HG03432 (cell line): ENCODE results near the gene NUDT22.

Experiments used
- ATAC-seq: cut with Tn5 transposase; IDR thresholded peaks from one replicate; pipeline ENCODE4 v1.9.1; 2021; ENCODE audit warnings: mild to moderate bottlenecking, moderate library complexity; ENCODE audit not compliant: unreplicated experiment

Gene NUDT22, protein sequence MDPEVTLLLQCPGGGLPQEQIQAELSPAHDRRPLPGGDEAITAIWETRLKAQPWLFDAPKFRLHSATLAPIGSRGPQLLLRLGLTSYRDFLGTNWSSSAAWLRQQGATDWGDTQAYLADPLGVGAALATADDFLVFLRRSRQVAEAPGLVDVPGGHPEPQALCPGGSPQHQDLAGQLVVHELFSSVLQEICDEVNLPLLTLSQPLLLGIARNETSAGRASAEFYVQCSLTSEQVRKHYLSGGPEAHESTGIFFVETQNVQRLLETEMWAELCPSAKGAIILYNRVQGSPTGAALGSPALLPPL

DNA sequence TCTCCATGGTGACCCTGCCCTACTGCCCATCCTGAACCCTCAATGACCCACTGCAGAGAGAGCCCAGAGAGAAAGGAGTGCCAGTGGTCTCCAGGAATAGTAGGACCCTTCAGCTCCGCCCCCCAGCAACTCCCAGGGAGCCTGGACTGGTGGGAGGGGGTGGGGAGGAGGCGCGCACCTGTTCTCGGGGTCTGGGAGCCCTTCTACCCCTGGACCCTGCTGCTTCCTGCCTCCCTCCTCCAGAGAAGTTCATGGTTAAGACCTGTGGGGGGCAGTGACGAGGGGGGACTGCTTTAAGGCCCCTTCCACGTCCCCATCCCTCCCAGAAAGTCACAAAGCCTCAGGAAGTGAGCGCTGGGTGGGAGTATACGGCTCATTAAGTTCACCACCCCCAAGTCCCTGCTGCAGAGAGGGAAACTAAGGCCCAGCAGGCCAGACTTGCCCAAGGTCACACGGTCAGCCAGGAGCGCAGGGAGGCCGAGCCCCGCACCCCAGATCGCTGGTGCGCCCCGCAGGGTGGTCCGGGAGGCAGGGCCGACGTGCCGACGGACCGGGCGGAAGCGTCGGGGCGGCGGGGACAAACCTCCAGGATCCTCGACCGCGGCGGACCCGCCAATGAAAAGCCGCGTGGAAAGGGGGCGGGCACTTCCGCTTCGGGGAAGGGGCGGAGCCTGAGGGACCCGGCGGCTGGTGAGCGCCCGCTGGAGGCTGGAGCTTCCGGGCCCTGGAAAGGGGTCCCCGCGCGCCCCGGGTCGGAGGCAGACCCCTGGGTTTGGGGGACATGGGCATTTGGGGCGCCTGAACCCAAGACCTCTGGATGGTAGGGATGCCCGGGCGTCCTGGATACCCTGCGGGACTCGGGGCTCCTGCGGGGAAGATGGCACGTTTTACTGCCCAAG, at the start of gene NUDT22, which contains the start of gene TRPT1:
NUDT22 (plus strand) TSS at position 667 of the 899 bp plus-strand sequence. CDS start 379 bp downstream, outside the sequence.
TRPT1 (minus strand) TSS at position 579 of the 899 bp plus-strand sequence; CDS start at position 253, 326 bp downstream.
- peak; percentile 51 for ATAC-seq

DNA sequence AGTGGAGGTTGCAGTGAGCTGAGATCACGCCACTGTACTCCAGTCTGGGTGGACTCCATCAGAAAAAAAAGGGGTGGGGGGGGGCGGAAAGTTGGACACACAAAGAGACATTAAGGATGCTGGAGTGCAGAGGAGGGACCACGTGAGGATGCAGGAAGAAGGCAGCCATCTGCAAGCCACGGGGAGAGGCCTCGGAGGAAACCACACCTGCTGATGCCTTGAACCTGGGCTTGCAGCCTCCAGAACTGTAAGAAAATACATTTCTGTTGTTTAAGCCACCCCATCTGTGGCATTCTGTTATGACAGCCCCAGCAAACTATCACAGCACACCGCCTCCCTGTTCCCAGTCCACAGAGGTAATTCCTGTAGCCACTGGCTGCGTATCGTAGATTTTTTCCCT, 49.3 kb upstream of the NUDT22 start:
- no peak for ATAC-seq

DNA sequence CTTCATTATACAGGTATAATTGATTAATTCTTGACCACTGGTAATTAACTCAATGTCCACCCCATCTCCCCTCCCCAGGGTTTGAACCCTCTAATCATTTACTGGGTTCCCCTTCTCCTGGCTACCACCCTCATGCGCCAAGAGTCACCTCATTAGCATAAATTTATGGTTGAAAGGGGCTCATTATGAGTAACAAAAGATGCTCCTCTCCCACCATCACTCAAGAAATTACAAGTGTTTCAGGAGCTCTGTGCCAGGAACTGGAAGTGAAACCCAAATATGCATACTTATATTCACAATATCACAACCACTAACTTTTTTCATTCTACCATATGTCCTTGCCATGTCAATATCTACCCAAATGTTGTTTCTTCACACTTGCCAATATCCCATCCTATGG, 47.9 kb upstream of the NUDT22 start:
- ATAC-seq, result no peak

DNA sequence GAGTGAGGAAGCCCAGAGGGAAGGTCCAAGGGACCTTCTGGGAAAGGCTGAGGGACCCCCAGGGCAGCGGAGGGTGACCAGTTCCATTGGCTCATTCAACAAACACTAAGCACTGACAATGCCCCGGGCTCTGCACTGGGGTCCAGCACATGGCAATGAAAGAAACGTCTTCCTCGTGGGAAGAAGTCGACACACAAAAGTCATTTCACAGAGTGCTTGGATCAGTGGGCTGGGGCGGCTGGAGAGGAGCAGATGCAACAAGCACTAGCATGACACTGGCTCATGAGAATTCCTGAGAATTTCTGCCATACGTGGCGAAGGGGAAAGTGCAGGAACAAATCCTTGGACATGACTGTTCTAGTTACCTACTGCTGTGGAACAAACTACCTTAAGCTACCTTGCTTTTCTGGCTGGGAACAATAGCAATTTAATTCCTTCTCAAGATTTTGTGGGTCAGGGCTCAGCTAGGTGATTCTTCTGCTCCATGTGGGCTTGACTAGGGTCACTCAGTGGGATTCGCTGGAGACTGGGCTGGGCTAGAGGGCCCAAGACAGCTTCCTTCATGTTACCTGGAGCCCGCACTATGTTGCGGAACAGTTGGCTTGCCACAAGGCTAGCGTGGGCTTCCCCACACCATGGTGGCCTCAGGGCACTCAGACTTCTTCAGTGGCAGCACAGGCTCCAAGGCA, 47.0 kb upstream of the NUDT22 start:
- ATAC-seq, result no peak

DNA sequence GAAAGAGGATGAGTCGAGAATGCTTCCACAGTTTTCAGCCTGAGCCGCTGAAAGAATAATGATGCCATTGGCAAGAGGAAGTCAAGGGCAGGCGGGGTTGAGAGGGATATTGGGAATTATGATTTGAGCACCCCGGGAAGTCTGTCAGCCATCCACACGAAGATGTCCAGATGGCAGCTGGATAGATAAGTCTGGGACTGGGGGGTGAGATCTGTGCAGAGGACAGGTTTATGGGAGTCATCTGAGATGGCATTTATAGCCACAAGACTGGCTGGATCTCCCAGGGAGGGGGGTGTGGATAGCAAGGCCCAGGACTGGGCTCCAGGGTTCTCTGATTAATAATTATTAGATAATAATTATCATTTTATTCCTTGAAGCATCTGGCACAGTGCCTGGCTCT, 45.2 kb upstream of the NUDT22 start:
- no peak for ATAC-seq

DNA sequence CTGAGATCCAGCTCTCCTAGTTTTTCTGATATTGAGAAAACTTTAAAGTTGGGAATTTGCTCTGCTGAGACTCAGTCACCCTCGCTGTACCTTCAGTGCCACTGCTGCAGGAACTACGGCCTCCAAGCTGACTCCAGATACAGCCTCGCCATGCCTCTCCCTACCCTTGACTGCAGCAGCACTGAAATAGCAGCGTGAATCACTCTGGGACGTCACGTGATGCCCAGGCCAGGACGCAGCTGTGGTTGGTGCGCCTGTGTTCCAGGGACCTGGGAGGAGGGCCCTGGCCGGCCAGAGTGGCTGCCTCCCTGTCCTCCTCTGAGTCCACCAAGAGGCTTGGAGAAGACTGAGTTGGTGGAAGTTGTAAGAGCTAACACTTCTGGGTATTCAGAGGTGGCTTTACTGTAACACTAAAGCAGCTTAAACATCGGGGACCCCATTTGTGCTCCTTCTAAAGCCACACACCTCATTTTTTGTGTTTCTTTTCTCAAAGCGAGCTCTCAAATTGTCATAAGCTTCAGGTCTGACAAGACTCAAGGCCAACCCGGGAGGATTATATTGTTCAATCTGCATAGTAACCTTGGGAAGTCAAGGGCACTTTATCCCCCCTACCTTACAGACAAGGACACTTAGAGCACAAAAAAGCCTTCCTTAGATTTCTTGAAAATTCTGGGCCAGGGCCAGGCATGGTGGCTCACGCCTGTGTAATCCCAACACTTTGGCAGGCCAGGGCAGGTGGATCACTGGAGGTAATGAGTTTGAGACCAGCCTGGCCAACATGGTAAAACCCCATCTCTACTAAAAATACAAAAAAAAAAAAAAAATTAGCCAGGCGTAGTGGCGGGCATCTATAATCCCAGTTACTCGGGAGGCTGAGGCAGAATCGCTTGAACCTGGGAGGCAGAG, 44.3 kb upstream of the NUDT22 start:
- ATAC-seq, result no peak

DNA sequence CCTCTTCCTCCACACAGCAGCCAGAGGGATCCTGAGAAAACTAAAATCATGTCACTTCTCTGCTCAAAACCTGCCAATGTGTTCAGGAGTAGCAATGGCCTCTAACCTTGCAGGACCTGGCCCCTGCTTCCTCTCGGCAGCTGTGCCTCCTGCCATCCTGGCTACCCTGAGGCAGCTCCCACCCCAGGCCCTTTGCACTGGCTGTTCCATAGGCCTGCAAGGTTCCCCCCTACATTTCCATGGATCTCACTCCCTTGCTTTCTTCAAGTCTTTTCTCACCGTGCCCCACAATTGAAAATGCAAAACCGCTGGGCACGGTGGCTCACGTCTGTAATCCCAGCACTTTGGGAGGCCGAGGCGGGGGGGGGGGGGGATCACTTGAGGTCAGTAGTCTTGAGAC, 42.2 kb upstream of the NUDT22 start:
- no peak for ATAC-seq

DNA sequence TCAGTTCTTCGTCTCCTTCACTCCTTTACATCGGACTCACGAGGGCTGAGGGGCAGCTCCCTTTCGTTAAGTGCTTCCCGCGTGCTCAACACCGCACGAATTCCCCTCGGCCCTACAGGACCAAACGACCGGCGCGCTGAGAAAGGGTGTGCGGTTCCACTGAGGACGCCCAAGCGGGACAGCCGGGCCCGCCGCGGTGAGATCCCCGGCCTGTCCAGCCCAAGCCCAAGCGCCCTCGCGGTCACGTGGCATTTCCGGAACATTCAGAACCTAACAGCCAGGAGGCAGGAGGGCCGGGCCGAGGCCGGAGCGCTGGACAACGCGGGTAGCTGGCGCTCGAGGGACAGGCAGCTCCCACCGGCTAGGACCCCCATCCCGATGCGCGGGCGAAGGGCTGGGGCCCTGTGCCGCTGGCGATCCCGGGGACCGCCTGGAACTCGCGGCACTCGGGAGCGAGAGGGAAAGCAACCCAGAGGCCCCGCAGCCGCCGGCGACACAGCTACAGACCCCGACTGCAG, 40.8 kb upstream of the NUDT22 start:
- peak; percentile 25 for ATAC-seq

DNA sequence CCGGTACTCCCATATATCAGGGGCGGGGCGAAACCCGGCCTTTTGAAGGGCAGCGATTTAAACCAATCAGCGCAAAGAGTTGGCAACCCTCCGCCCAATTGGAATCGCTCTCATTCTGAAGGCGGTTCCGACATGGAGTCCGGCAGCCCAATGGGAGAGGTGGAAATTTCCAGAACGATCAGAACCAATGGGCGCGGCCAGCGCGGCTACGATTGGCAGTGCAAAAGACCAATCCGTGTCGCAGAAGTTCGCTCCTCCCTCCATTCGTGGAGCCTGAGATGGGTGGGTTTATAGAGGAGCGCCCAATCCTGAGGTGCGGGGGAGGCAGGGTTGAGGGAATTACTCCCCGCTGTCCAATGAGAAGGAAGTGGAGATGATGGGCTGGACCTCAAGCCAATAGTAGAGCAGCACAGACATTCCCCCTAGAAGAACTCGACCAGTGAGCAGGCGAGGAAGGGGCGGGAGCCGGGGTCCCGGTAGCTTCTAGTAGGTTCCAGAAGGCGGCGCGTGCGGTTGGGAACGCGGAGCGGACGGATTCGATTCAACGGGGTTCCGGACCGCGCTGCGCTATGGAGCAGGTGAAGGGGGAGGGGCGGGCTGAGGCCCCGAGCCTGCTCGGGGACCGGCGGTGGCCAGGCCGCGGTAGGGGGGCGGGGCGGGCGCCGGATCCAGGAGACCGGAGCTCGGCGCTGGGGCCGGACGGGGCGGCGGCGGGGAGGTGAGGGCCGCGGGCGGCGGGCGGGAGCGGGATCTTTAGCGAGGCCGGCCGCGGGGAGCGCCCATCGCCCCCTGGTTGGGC, 40.2 kb upstream of the NUDT22 start, which contains the start of gene STIP1:
STIP1 (plus strand) TSS at position 479 of the 799 bp plus-strand sequence; CDS start at position 570, 91 bp downstream.
- peak; percentile 85 for ATAC-seq

DNA sequence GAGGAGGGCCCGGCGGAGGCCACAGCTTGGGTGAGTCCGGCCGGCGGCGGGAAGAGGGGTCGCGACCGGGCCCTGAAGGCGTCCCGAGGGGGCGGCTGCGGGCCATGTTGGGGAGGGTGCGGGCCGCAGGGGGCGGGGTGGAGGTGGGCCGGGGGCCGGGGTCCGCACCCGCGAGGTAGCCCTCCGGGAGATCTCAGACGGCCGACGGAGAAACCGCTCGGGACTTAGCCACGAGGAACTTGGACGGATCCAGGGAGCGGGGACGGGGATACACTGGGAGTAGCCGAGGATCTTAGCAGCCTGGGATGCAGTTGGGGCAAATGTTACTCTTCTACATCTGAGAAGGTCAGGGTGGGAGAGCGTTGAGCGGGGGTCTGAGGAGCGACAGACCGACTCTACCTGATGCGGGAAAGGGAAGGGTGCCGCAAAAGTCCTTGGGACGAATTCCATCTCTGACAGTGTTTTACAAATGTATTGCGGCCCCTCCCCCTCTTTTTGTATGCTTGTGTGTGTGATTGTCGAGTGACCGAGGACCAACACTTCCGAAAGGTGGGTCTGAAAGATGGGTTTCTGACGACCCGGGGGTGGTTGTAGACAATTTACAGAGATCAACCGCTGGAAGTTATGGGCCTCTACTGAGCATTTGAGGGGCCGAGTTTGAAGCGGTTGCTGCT, 39.4 kb upstream of the NUDT22 start:
- peak; percentile 4 for ATAC-seq

DNA sequence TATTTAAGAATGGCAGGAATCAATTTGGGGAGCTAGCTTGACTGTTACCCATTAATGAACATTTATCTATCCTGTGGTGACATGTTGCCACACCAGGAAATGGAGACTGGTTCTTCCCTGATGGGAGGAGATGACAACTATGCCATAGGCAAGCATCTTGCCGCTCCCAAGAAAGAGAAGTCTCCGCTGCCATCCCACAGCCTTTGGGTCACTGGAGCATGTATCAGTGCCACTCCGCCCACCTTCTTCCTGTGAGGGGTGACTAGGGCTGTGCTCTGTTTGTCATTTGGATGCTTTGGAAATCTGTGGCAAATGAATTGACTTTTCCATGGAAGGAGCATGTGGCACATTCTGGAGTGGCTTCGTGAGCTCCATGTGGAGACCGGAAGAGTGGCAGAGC, 33.6 kb upstream of the NUDT22 start:
- ATAC-seq, result no peak

DNA sequence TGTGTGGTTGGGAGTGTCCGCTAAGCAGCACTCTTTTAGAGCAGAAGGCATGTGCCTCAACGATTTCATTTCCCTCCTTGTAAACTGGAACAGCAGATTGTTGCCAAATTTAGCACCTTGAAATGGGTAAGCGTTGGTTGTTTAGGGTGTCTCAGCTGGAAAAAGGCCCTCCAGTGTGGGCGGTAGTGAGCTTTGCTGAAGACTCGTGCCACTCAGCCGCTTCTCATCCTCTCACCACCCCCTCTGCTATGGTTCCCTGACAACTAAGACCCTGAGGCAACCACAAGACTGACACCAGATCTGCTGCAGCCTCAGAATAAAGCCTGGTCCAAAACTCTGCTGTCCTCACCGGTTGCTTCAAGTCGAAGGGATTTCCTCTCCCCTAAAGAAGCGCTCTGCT, 29.4 kb upstream of the NUDT22 start:
- no peak for ATAC-seq

DNA sequence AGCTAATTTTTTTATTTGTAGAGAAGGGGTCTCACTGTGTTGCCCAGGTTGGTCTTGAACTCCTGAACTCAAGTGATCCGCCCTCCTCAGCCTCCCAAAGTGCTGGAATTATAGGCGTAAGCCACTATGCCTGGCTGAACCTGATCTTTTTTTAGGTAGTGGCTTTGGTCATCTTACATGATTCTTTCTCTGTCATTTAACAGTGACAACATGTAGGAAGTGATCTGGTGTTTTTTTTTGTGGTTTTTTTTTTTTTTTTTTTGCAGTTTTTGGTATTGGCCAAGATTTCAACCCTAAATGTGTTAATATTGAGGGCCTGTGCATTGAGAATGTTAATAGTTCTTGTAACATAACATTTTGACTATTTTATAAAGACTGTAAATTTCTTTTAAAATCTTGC, 27.6 kb upstream of the NUDT22 start:
- ATAC-seq, result no peak

DNA sequence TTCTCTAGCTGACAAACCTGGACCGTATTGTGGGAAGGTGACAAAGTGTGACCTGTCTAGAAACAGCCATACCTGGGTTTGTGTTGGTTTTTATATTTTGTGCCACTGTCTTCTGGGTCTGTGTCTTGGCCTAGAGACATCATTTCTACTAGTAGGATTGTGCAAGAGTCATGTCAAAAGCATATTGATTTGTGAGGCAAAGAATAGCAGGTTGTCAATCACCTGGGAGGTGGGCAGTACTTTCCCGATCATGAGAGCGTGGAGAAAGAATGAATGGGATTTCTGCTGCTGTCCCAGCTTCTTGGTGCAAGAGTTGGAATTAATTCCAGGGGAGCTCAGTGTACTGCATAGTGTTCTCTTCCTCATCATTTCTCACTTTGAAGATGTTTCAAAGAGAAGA, 24.5 kb upstream of the NUDT22 start:
- no peak for ATAC-seq

DNA sequence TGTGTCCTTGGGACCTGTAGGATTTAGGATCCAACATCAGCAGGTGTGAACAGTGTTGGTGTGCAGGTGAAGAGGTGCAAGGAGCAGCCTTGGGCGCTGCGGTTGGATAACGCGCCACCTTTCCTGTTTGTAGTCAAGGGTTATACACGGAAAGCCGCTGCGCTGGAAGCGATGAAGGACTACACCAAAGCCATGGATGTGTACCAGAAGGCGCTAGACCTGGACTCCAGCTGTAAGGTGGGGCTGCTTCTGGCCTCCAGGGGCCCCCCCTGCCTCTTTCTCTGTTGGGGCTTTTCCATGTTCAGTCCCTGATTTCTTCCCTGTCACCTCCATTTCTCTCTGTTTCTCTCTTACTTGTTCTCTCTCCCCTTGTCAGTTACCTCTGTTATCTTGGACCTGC, 23.1 kb upstream of the NUDT22 start:
- no peak for ATAC-seq

DNA sequence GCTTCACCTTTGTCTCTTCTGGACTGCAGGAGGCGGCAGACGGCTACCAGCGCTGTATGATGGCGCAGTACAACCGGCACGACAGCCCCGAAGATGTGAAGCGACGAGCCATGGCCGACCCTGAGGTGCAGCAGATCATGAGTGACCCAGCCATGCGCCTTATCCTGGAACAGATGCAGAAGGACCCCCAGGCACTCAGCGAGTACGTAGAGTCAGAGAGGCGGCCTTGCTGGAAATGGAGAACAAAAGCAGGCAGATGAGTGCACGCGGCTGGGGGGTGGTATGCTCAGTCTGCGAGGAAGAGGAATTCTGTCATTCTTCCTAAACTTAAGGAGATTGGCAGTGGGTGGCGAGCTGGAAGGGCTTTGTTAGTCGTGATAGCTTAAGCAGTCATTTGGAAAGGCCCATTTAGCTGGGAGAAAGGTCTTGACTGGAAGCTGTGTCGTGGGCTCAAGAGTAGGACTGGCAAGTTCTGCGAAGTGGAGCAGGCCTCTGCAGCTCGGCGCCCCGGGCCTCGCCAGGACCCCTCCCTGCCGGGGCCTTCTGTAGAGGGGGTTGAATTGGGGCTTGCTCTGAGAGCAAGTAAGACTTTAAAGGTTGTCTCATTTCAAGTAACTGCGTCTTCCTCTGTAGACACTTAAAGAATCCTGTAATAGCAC, 22.5 kb upstream of the NUDT22 start:
- ATAC-seq, result no peak

DNA sequence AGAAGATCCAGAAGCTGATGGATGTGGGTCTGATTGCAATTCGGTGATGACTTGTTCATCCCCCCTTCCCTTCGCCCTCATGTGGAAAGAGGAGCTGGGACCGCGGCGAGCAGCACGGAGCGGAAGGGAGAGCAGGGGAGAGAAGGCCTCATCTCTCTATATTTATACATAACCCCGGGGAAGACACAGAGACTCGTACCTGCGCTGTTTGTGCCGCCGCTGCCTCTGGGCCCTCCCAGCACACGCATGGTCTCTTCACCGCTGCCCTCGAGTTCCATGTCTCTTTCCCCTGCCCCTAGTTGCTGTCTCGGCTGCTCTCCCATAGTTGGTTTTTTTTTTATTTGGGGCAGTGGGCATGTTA, 22.0 kb upstream of the NUDT22 start:
- ATAC-seq, result no peak

DNA sequence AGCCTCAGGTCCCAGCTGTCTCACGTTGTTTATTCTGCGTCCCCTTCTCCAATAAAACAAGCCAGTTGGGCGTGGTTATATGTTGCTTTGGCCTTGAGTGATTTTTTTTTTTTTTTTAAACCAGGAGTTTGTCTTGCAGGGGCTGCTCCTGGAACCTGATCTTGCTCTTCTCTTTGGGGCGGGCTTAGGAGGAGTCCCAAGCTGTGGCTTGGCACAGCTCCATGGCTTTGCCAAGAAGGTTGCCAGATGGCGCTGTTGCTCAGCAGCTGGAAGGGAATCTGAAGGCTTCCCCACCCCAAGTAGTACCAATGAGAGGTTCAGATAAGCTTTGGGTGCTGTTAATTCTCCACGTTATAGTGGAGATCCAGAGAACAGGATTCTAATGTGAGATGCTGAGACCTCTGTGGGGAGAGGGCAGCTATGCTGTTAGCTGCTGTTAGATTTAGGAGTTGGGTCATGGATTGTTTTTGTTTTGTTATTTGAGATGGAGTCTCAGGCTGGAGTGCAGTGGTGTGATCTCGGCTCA, 21.5 kb upstream of the NUDT22 start:
- no peak for ATAC-seq
